Thoracic aorta (tissue), 2 donors: ENCODE measurements around the gene CCNL2. TPM values are rescaled to one million over a fixed set of nuclear protein-coding genes. Genes with fewer than 3 reads are reported as not detected.

Experiments used
- ATAC-seq: fragments of 150-250 bp; one replicate; pipeline ENCODE4 v1.8.0; 2017; ENCODE audit warnings: low read depth; ENCODE audit not compliant: insufficient number of reproducible peaks, low FRiP score
- DNase-seq: peaks from one replicate; pipeline ENCODE4 v3.0.0-alpha.2; 2020; ENCODE audit warnings: low spot score
- H3K27ac ChIP-seq, 2 donors: fragments of 200-600 bp; sonication (generic); 1 replicate in 1 of 2; 2 replicates in 1 of 2; pipeline ENCODE4 v1.5.1; 2016; ENCODE audit warnings: mild to moderate bottlenecking in 2 of 2, moderate library complexity in 2 of 2
- H3K27me3 ChIP-seq: fragments of 200-600 bp; sonication (generic); replicated peaks from 2 replicates; pipeline ENCODE4 v1.6.0; 2016; ENCODE audit warnings: mild to moderate bottlenecking; ENCODE audit not compliant: insufficient read depth
- H3K36me3 ChIP-seq: fragments of 200-600 bp; sonication (generic); one replicate; pipeline ENCODE4 v1.5.1; 2016
- H3K4me1 ChIP-seq, 2 donors: fragments of 200-600 bp; sonication (generic); 1 replicate in 1 of 2; 2 replicates in 1 of 2; pipeline versions ENCODE4 v1.5.1 to v1.6.0; 2016; ENCODE audit warnings: low read depth in 2 of 2, mild to moderate bottlenecking in 1 of 2; ENCODE audit not compliant: control insufficient read depth in 1 of 2
- H3K4me3 ChIP-seq: fragments of 200-600 bp; sonication (generic); 2 replicates; pipeline ENCODE4 v1.5.1; 2016; ENCODE audit warnings: mild to moderate bottlenecking
- H3K9me3 ChIP-seq: fragments of 200-600 bp; sonication (generic); 2 replicates; pipeline ENCODE4 v1.5.1; 2016
- CTCF ChIP-seq: fragments of 200-600 bp; sonication (generic); IDR thresholded peaks from one replicate; pipeline ENCODE4 v1.5.1; 2019; ENCODE audit warnings: antibody characterized with exemption
- total RNA-seq, 2 donors: library from RNA; depleted of rRNA; stranded (reverse); fragments of >200 nt; gene quantifications; one replicate each; pipeline versions ENCODE4 v1.1.0 to v1.2.3, GENCODE V29; 2016

CCNL2 gene
- total RNA-seq, 2 donors from 2014 or later: 214 to 313 TPM

- Histone ChIP-seq H3K36me3 (no peaks in the 10 kb centered on the region), H3K27ac (no peak overlapping the region), H3K27me3 (no peaks in the 10 kb centered on the region), H3K4me1 (peaks cover 4 to 15% of the 10 kb centered on the region in 2 donors), H3K4me3 (no peak overlapping the region), H3K9me3 (no peaks in the 10 kb centered on the region)
- DNase-seq (no peak), ATAC-seq (no peak)
- TF ChIP-seq CTCF: no peak
Measured at GRCh38 chr1:1365875-1366698, 33.0 kb downstream of the CCNL2 start.

GRCh38 chr1:1364266-1364665 is 34.9 kb downstream of the CCNL2 start:
- Histone ChIP-seq H3K36me3 (no peaks in the 10 kb centered on the region), H3K9me3 (no peaks in the 10 kb centered on the region), H3K27me3 (no peaks in the 10 kb centered on the region), H3K4me1 (peaks cover 18 to 32% of the 10 kb centered on the region in 2 donors), H3K27ac (no peak overlapping the region), H3K4me3 (no peak overlapping the region)
- DNase-seq (no peak), ATAC-seq (no peak)
- no peak for TF ChIP-seq CTCF

GRCh38 chr1:1361982-1362423 is 37.1 kb downstream of the CCNL2 start:
- DNase-seq: no peak
- Histone ChIP-seq H3K4me3 (no peak overlapping the region), H3K4me1 (peaks cover 27 to 43% of the 10 kb centered on the region in 2 donors), H3K27ac (peak overlapping the region; percentile 97 to 99), H3K9me3 (no peaks in the 10 kb centered on the region), H3K27me3 (no peaks in the 10 kb centered on the region), H3K36me3 (no peaks in the 10 kb centered on the region)
- no peak for TF ChIP-seq CTCF
- ATAC-seq: no peak

- no peak overlapping the region for H3K4me3 ChIP-seq
- no peak for TF ChIP-seq CTCF
- no peak for DNase-seq
Measured at GRCh38 chr1:1361233-1361981, 37.7 kb downstream of the CCNL2 start.

GRCh38 chr1:1360506-1361169 is 38.5 kb downstream of the CCNL2 start:
- DNase-seq (peak; percentile 64), ATAC-seq (peak; percentile 64)
- H3K4me3 ChIP-seq: no peak overlapping the region

More at GRCh38 chr1:1361233-1361981, 37.7 kb downstream of the CCNL2 start:
- H3K9me3 ChIP-seq: no peaks in the 10 kb centered on the region
- H3K36me3 ChIP-seq: no peaks in the 10 kb centered on the region
- peaks cover 27 to 47% of the 10 kb centered on the region in 2 donors for H3K4me1 ChIP-seq
- peak overlapping the region; percentile 97 to 99 for H3K27ac ChIP-seq
- no peak for ATAC-seq
- no peaks in the 10 kb centered on the region for H3K27me3 ChIP-seq

More at GRCh38 chr1:1360506-1361169, 38.5 kb downstream of the CCNL2 start:
- TF ChIP-seq CTCF: no peak
- Histone ChIP-seq H3K27me3 (no peaks in the 10 kb centered on the region), H3K4me1 (peaks cover 32 to 47% of the 10 kb centered on the region in 2 donors), H3K36me3 (no peaks in the 10 kb centered on the region), H3K27ac (peak overlapping the region; percentile 97 to 99), H3K9me3 (no peaks in the 10 kb centered on the region)
